Aorta (tissue), 5 donors: ENCODE data around the gene GPA33. TPM values are rescaled to one million over a fixed set of nuclear protein-coding genes. Genes with fewer than 3 reads are reported as not detected.

Experiments used
- ATAC-seq: fragments of 200-7000 bp; cut with Tn5 transposase; one replicate; pipeline ENCODE4 v1.9.1; 2022; ENCODE audit warnings: moderate library complexity; ENCODE audit not compliant: low FRiP score
- DNase-seq, 2 donors: peaks; one replicate each; pipeline ENCODE4 v3.0.0-alpha.2; 2020
- H3K27ac ChIP-seq, 2 donors: one replicate each; pipeline ENCODE4 v1.5.1; 2013; ENCODE audit warnings: low read length in 2 of 2, mild to moderate bottlenecking in 2 of 2, moderate library complexity in 2 of 2, control low read depth in 1 of 2, inconsistent platforms in 1 of 2, low read depth in 1 of 2
- H3K27me3 ChIP-seq, 2 donors: one replicate each; pipeline ENCODE4 v1.6.1; 2013; ENCODE audit warnings: control low read depth in 1 of 2, low read length in 1 of 2, mild to moderate bottlenecking in 1 of 2, moderate library complexity in 1 of 2; ENCODE audit not compliant: insufficient read depth in 2 of 2, control insufficient read depth in 1 of 2
- H3K36me3 ChIP-seq, 2 donors: one replicate each; pipeline ENCODE4 v1.6.1; 2013; ENCODE audit warnings: control low read depth in 1 of 2, low read length in 1 of 2, mild to moderate bottlenecking in 1 of 2; ENCODE audit not compliant: insufficient read depth in 2 of 2, control insufficient read depth in 1 of 2
- H3K4me1 ChIP-seq, 2 donors: one replicate each; pipeline ENCODE4 v1.6.1; 2013; ENCODE audit warnings: low read length in 2 of 2, control low read depth in 1 of 2, mild to moderate bottlenecking in 1 of 2, moderate library complexity in 1 of 2; ENCODE audit not compliant: insufficient read depth in 2 of 2, control insufficient read depth in 1 of 2
- H3K4me3 ChIP-seq, 2 donors: one replicate each; pipeline ENCODE4 v1.5.1; 2013; ENCODE audit warnings: low read length in 2 of 2, control low read depth in 1 of 2, mild to moderate bottlenecking in 1 of 2
- H3K9me3 ChIP-seq: one replicate; pipeline ENCODE4 v1.6.1; 2013; ENCODE audit warnings: mild to moderate bottlenecking, low read length; ENCODE audit not compliant: control insufficient read depth
- WGBS, 2 donors: extraction: QIAGEN DNeasy Blood & Tissue Kit; methylation state at CpG; one replicate each; pipeline ENCODE4 v1.1.7; 2013; 5-methylcytosine and 5-hydroxymethylcytosine counted together
- intact Hi-C, 2 donors: fragments of 100-400 bp; cut with DNase I; formaldehyde crosslinking; loops; one replicate each; pipeline versions ENCODE4 v1.14.2 to v1.15.0; 2022
- polyA plus RNA-seq, 2 donors: library from polyadenylated mRNA; stranded (reverse); fragments of 200-250 nt; gene quantifications; one replicate each; pipeline ENCODE4 v1.2.3, GENCODE V29; 2013
- total RNA-seq, 2 donors: library from RNA; stranded (reverse); fragmentation: NEBNext Ultra II Directional; extraction: Animal tissue kit (Norgen Biotek cat#: 25700); gene quantifications; one replicate each; pipeline ENCODE4 v1.2.1, GENCODE V29; 2021
- donor health status: healthy with polysubstance abuse.
- donor health status: Bipolar disorder and iron deficiency.
- donor health status: DM: no; HTN: no; CAD: no.
- donor health status: DM: no; HTN: no; CAD: no.
- donor health status: DM: yes; HTN: yes; CAD: no.

Gene GPA33
- total and polyA plus RNA-seq, 4 donors = 0.20 to 8.9 TPM; not detected in 2

GRCh38 chr1:167071286-167071685 is 18.9 kb downstream of the GPA33 start:
- intact Hi-C loops = loop anchor here in 1 of 2 donors (10.0 kb wide), 1 partner anchor 124 kb away; no protein-coding TSS in a partner anchor
- no peaks in the 10 kb centered on the region for H3K9me3 ChIP-seq
- no peaks in the 10 kb centered on the region for H3K4me1 ChIP-seq
- no peak overlapping the region for H3K4me3 ChIP-seq
- H3K27me3 ChIP-seq = no peaks in the 10 kb centered on the region
- no peaks in the 10 kb centered on the region for H3K36me3 ChIP-seq
- ATAC-seq = no peak
- 97% methylated on average over 8 of the region's 8 CpGs for WGBS, 2 donors
- DNase-seq = no peak
- H3K27ac ChIP-seq = no peak overlapping the region

- no peak overlapping the region for H3K27ac ChIP-seq
- no peak overlapping the region for H3K4me3 ChIP-seq
- WGBS, 2 donors = 92 to 95% methylated on average over 12 to 13 of the region's 13 CpGs
- H3K9me3 ChIP-seq = no peaks in the 10 kb centered on the region
- no peak for DNase-seq
- intact Hi-C loops = loop anchor here (5.0 kb wide), 3 partner anchors 59 to 464 kb away; no protein-coding TSS in a partner anchor
- ATAC-seq = no peak
- no peaks in the 10 kb centered on the region for H3K4me1 ChIP-seq
- no peaks in the 10 kb centered on the region for H3K36me3 ChIP-seq
- no peaks in the 10 kb centered on the region for H3K27me3 ChIP-seq
Observed at GRCh38 chr1:167068761-167069160, 21.4 kb downstream of the GPA33 start.

DNA sequence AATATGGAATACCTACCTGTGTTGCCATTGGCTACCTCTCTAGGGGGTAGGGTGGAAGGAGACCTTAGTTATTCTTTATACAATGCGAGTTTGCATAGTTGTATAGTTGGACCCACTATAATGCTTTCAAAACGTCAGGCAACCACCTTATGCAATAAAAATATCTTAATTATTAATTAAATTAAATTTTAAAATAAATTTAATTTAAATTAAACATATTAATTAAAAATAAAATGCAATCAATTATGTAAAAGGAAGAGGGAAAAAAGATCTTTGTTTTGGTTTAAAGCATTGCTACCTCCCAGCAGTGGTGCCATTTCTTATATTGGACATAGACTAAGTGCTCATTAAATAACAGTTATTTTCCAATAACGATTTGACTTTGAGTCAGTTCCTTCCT is 22.3 kb downstream of the GPA33 start:
- intact Hi-C loops = loop anchor here (2.0 to 5.0 kb wide), 5 partner anchors 57 to 467 kb away; no protein-coding TSS in a partner anchor
- Histone ChIP-seq H3K4me1 (no peaks in the 10 kb centered on the region), H3K4me3 (no peak overlapping the region), H3K27ac (no peak overlapping the region), H3K36me3 (no peaks in the 10 kb centered on the region), H3K9me3 (no peaks in the 10 kb centered on the region), H3K27me3 (no peaks in the 10 kb centered on the region)
- WGBS, 2 donors = 80 to 85% methylated on average over 3 of the region's 3 CpGs
- no peak for DNase-seq
- ATAC-seq = no peak

GRCh38 chr1:167066333-167067122 is 23.6 kb downstream of the GPA33 start:
- DNase-seq = peak; percentile 73 to 94
- Histone ChIP-seq H3K27me3 (no peaks in the 10 kb centered on the region), H3K4me3 (no peak overlapping the region), H3K4me1 (no peaks in the 10 kb centered on the region), H3K9me3 (no peaks in the 10 kb centered on the region), H3K27ac (no peak overlapping the region), H3K36me3 (no peaks in the 10 kb centered on the region)
- intact Hi-C loops = loop anchor here (1.0 to 5.0 kb wide), 6 partner anchors 58 to 468 kb away; no protein-coding TSS in a partner anchor
- 6% methylated on average over 28 to 31 of the region's 31 CpGs for WGBS, 2 donors
- peak; percentile 87 for ATAC-seq

DNA sequence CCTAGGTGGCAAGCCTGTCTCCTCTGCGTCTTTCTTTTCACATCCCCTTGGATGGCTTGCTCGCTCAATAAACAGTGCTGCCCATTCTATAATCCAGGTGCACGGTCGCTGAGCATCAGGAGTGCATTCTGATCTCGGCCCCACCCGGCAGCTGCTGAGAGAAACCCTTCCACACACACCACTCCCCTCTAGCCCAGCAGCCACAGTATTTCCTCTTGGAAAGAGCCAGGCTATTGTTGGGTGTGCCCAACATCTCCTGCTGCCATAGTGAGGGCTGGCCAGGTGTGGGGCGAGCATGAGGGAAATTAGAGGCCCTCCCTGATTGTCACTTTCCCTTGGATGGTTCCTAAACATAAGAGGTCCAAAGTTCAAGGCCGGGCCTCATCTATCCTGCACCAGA is 24.7 kb downstream of the GPA33 start:
- Histone ChIP-seq H3K27ac (no peak overlapping the region), H3K36me3 (no peaks in the 10 kb centered on the region), H3K27me3 (no peaks in the 10 kb centered on the region), H3K4me3 (no peak overlapping the region), H3K4me1 (no peaks in the 10 kb centered on the region), H3K9me3 (no peaks in the 10 kb centered on the region)
- intact Hi-C loops = loop anchor here (5.0 kb wide), 3 partner anchors 62 to 467 kb away; no protein-coding TSS in a partner anchor
- DNase-seq = no peak
- 91% methylated on average over 8 of the region's 8 CpGs for WGBS, 2 donors
- no peak for ATAC-seq

DNA sequence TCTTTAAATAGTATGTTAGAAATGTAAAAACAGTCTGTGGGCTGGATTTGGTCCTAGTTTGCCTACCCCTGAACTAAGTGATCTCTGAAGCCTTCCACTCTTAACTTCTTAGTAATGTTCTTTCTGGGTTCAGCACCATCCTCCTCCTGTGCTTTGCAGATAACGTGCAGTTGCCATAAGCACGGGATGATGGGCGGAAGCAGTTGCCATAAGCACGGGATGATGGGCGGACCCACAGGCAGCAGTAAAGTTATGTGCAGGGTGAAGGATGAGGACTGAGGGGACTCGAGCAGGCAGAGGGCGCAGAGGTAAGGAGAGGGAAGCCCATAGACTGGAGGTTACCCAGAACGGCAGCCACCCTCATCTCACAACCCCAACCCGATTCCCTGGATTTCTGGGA is 25.6 kb downstream of the GPA33 start:
- Histone ChIP-seq H3K4me3 (no peak overlapping the region), H3K4me1 (no peaks in the 10 kb centered on the region), H3K27ac (no peak overlapping the region), H3K9me3 (no peaks in the 10 kb centered on the region), H3K36me3 (no peaks in the 10 kb centered on the region), H3K27me3 (no peaks in the 10 kb centered on the region)
- ATAC-seq (no peak), DNase-seq (no peak)
- WGBS, 2 donors = 79 to 80% methylated on average over 9 of the region's 9 CpGs
- intact Hi-C loops = loop anchor here (5.0 kb wide), 3 partner anchors 63 to 468 kb away; no protein-coding TSS in a partner anchor

DNA sequence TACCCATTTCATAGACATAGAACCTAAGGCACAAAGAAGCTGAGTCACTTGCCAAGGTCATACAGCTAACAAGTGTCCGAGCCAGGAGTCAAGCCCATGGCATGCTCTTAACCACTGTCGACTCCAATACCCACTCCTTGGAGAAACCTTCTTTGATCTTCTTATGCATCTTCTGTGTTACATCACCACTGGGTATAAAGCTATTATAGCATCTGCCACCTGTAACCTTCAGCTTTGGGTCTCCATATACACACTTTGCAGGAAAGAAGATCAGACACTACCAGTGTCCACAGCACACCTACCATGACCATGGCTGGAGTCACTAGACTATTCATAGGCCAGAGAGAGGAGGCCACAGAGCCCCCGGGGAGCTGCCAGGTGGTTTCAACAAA is 29.1 kb downstream of the GPA33 start:
- H3K4me1 ChIP-seq = no peaks in the 10 kb centered on the region
- no peaks in the 10 kb centered on the region for H3K9me3 ChIP-seq
- no peak for ATAC-seq
- H3K36me3 ChIP-seq = no peaks in the 10 kb centered on the region
- H3K27me3 ChIP-seq = no peaks in the 10 kb centered on the region
- no peak overlapping the region for H3K27ac ChIP-seq
- DNase-seq = no peak
- intact Hi-C loops = no loop called here
- no peak overlapping the region for H3K4me3 ChIP-seq
- 83 to 87% methylated on average over 3 of the region's 3 CpGs for WGBS, 2 donors

- H3K36me3 ChIP-seq = no peaks in the 10 kb centered on the region
- ATAC-seq (no peak), DNase-seq (no peak)
- no peak overlapping the region for H3K4me3 ChIP-seq
- H3K27me3 ChIP-seq = no peaks in the 10 kb centered on the region
- WGBS, 2 donors = 72% methylated on average over 10 of the region's 10 CpGs
- no peaks in the 10 kb centered on the region for H3K9me3 ChIP-seq
- no peaks in the 10 kb centered on the region for H3K4me1 ChIP-seq
- intact Hi-C loops = no loop called here
- H3K27ac ChIP-seq = no peak overlapping the region
Observed at GRCh38 chr1:167060141-167061072, 29.8 kb downstream of the GPA33 start.
